Suppressor macrophage treated with lipopolysaccharide for 1 hour (primary cell): ENCODE measurements around the gene RCAN1.
A peak's percentile ranks its signal among the peaks of the same experiment; 100 is the strongest.

Experiments used
- DNase-seq, 3 donors: peaks; one replicate each; pipeline ENCODE4 v3.0.0-alpha.2; 2020 to 2022

RCAN1 gene

DNA sequence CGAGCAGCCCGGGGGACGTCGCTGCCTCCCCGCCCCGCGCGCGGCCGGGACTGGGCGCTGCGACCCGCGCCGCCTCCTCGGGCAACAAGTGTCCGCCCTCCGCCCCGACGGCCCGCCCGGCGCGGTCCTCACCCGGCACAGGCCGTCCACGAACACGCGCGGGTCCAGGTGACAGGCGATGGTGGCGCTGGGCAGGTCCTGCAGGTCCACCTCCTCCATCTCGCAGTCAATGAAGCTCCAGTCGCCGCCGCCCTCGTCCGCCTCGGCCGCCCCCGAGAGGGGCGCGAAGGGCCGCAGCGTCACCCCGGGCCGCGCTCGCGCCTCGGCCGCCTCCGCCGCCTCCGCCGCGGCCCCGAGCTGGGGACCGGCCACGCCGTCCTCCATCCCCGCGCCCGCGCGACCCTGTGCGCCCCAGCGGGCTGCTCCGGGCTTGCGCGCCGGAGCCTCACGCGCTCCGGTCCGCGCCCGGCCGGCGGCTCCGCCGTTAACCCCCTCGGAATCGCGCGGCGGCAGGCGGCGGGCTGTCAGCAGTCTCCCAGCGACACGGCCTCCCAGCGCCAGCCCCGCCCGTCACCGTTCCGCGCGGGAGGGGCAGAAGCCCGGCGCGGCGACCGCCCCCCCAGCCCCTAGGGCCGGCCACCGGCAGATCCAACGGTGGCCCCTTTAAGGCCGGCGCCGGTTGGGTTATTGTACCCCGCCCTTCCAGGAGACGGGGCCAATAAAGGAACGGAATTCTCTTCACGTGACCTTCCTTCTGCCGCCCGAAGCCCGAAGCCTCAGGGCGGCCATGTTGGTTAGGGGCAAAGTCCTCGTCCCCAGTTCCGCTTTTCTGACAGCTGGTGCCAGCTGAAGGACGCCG lies at the start of gene RCAN1:
TSS of gene RCAN1 (minus strand) at position 486 of the 859 bp plus-strand sequence. CDS start at position 384, 102 bp downstream.
- peak; percentile 96 to 97 (median 96) for DNase-seq

DNA sequence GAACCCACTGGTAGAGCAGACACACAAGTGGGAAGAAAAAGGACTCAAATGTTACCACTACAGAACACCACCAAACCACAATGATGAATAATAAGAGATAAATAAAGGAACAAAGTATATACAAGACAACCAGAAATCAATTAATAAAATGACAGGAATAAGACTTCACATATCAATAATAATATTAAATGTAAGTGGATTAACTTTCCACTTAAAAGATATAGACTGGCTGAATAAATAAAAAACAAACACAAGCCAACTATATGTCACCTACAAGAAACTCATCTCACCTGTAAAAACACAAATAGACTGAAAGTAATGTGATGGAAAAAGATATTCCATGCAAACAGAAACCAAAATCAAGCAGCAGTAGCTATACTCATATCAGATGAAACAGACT lies 46.9 kb upstream of the RCAN1 start:
- DNase-seq: no peak

DNA sequence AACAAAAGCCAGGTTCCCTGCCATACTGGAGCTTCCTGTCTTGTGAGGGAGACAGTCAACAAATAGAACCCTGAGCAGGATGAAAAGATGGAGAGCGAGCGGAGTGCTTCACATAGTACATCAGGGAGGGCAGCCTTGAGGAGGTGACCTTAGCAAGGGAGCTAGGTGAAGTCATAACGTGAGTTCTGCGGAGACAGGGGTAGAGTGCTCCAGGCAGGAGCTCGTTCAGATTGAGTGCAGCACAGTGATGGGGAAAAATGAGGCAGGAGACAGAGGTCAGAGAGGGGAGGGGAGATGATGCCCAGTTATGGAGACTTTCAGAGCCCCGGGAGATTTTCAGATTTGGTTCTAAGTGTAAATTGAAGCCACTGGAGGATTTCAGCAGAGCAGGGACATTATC lies 38.6 kb upstream of the RCAN1 start:
- DNase-seq: no peak

DNA sequence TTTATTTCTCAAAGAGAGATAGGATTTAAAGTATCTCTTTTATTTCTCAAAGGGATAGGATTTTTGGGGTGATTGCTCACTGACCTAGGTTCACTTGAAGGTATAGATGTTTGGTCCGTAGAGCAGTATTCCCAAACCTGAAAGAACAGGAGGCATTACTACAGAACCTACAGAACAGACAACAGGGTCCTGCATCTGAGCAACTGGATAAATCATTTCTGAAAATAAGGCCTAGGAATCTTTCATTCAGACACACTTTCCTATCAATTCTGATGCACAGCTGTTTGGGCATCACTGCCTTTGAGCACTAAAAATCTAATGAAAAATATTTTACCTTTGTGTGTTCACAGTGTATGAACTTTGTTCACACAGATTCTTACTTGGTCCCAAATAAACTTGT lies 36.7 kb upstream of the RCAN1 start:
- DNase-seq: no peak

DNA sequence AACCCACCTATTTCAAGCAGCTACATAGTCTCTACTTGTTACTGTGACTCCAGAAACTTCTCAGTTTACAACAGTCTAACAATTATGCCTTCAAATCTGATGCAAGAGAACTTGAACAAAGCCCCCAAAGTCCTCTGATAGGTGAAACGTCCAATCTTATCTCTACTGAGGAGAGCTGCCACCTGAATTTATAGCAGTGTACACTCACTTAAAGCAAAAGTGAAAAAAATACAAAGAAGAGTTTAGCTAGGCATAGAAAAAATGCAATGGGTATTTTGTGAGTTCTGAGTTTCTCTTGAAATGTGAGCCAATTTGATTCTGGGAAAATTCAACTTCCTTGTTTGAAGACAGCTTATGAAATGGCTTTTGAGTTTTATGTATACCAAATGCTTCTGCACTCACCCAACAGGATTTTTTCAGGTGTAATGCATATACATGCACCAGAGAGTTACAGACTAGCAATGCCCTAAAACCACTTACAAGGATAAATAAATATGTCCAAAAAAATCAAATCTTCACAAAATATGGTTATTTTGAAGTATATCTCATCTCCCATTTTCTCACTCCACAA lies 36.0 kb upstream of the RCAN1 start:
- DNase-seq: no peak

DNA sequence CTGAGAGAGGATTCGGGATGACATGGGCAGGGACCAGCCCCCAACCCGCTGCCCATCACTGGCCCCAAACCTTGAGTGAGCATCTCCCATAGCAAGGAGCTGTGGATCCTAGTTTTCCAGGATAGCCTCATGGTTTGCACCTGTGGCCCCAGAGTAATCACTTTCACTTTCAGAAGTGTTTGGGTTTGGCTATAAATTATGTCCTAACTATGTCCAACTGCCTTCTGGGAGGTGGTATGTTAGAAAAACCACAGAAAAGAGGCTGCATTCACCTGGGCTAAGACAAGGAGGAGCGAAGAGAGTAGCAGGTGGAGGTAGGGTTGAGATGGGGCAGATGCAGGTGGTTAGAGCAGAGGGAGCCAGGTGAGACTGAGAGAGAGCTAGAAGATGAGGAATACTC lies 34.5 kb upstream of the RCAN1 start:
- no peak for DNase-seq

DNA sequence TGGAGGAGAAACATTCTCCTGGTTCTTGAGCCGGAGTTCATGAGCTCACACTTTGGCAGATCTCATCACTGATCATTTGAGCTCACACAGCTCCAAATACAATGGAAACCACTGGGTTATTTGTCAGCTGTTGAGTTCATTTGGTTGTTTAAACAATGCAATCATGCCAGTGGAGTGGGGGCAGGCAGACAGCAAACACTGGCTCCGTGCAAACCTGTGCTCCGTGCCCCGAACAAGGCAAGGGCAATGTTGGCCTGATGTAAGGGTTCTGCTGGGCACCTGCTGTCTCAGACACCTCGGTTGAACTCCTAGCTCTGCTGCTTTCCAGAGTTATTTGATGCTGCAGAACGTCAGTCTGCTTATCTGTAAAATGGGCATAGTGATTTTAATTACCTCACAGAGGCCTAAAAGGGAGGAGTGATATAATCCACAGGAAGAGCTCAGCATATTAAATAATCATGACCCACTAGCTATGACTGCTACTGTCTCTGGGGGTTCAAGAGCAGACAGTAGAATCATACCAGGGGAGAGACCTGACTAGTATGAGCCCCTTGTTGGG lies 33.9 kb upstream of the RCAN1 start:
- DNase-seq: no peak

DNA sequence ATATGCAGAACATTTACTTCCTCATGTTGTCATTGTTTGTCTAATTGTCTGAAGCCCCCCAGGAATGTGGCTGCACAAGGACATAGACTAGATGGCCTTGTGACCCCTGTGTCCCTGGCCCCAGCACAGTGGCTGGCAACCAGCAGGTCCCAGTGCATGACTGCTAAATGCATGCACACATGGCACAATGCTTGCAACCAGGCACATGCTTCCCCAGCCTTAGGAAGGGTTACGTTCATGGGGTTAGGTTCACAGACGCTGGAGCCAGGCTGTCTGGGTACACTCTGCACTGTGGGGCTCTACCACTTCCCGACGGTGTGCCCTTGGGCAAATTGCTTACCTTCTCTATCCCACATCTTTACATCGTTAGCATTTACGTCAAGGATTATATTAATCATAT lies 32.6 kb upstream of the RCAN1 start:
- DNase-seq: no peak

DNA sequence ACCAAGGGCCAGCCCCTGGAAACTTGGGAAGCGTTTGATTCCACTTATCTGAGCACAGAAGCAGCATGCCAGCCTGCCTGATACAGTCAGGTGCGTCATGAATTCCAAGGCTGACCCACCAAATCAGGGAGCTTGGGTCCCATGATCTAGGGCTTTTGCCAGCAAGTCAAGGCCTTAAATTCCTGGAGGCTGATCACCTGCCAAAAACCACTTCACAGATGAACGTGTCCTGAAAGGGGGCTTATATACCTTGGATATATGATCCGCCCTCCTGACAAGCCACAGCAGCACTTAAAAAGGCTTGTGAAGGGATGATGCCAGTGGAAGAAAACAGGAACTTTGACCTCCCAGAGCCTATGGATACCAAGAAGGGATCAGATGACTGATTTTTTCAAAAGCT lies 29.9 kb upstream of the RCAN1 start:
- DNase-seq: no peak

DNA sequence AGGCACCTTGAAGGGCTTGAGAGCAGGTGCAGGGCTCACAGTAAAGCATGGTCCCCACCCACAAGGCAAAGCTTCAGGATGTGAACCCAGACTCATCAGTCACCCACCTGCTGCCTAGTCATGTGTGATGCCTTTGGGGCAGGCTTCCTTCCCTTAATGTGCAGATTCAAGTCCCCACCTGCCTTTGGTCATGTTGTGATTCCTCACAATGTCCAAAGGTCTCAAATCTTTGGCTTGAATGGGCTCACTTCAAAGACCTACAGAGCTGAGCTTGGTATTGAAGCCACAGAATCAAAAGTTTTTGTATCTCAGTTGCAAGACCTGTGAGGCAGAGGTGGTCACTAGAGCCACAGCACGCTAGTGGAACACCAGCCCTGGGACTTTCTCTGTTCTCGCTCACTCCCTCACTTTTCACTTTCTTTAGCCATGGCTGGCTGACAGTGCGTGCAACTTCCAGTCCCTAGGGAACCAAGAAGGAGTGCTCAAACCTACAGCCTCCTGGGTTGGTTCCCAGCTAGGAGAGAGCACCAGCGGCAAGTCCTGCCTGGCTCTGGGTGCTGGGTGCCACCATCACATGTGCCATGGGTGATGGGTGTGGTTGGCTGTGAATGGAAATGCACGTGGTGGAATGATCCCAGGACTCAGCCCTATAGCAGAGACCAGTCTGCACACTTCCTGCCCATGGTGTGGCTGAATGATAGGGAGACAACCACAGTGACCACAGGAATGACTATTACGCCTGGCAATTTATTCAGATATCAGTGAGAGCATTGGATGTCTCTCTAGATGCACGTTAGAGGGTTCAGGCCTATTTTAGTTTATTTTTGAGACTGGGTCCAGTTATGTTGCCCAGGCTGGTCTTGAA lies 27.5 kb upstream of the RCAN1 start:
- no peak for DNase-seq

DNA sequence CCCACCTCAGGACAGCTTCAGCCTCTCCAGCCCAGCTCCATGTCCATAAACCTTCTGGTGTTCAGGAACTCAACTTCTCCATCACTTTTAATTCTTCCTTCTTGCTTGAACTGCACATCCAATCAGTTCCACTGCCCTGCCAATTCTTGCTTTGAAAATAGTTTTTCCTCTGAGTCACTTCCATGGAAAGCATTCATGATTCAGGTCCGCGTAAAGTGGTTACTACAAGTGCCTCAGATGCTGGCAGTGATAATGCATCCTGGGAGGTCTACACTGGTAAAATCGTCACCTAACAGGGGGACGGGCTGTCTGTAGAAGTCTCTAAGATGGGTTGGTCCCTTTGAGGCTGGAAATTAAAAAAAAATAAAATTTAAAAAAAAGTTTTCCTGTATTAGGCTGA lies 25.9 kb upstream of the RCAN1 start:
- DNase-seq: peak in 1 of 3 donors; percentile 22

DNA sequence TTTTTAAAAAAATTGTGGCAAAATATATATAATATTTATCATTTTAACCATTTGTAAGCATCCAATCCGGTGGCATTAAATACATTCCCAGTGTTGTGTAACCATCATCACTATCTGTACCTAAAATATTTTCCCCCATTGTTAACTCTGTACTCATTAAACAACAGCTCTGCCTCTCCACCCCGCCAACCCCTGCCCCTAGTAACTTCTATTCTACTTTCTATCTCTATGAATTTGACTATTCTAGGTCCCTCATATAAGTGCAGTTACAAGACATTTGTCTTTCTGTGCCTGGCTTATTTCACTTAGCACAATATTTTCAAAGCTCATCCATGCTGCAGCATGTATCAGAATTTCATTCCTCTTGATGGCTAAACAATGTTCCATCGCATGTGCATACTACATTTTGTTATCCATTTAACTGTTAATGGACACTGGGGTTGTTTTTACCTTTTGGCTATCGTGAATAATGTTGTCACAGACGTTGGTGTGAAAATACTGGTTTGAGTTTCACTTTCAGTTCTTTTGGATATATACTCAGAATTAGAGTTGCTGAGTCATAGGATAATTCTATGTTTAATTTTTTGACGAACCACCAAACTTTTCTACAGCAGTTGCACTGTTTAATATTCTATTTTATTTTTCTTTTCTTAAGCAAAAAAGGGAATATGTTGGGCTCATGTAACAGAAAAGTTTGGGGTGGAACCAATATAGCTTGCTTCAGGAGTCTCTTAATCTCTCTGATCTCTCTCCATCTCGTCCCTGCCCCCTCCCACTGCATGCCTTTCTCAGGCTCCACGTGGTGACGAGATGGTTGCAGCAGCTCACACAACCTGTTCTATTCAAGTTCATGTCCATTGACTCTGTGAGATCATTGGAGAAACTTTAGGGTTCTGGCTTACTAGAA lies 25.2 kb upstream of the RCAN1 start:
- peak in 2 of 3 donors; percentile 45 to 60 for DNase-seq

DNA sequence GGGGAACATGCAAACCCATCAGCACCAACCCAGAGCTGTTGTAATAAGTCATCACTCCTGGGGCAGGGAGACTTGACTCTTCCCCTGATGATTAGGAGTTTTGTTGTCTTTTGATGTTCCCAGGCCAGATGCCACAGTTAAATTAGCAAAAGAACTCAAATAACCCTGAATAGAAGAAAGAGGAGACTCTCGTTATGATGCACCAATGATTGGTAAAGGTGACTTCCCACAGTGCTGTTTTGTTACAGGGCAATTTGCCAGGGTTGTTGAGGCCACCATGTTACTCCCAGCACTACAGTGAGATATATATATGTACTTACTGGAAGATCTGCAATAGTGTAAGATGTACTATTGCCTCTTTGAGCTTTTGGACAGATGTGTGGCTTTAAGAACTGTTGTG lies 24.3 kb upstream of the RCAN1 start:
- DNase-seq: no peak

DNA sequence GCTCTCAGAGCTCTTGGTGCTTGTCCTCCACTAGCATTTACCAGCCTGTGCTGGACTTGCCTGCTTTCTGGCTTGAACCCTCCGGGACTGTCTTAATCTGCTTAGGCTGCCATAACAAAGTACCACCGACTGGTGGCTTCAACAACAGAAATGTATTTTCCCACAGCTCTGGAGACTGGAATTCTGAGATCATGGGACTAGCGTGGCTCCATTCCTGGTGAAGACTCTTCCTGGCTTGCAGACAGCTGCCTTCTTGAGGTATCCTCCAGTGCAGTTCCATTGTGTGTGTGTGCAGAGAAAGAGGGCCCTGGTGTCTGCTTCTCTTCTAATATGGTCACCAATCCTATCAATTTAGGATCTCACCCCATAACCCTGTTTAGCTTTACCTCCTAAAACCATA lies 22.0 kb upstream of the RCAN1 start:
- DNase-seq: no peak

DNA sequence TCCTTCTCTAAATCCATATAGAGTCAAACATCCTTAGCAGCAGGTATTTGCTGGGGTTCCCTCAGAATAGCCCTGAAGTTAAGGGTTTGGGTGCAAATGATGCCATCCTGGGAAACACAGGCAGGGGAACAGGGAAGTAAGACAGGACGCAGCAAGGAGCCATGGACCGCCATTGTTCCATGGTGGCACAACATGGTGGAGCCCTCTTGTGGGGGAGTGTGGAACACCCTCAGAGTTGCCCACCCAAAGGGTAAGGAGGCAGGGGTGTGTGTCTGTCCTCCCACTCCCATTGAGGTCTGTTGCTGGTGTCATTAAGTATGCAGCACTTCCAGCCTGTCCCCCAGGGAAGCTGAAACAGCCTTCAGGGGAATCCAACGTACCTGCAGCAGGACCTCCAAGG lies 20.4 kb upstream of the RCAN1 start:
- no peak for DNase-seq

DNA sequence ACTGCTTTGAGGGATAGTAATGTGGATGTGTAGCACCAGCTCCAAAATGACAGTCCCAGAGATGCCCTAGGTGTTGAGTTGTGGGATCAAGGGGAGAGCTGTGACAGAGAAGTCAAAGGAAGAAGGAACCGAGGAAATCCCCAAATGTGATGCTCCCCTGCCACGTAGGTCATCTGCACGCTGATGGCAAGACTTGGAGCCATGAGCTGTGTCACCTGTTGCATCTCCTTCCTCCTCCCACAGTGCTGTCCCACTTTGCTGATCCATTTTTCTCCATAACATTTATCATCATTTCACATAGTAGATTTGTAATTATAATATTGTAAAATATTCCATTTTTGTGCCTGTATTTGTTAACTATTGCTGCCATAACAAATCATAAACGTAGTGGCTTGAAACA lies 17.6 kb upstream of the RCAN1 start:
- no peak for DNase-seq

DNA sequence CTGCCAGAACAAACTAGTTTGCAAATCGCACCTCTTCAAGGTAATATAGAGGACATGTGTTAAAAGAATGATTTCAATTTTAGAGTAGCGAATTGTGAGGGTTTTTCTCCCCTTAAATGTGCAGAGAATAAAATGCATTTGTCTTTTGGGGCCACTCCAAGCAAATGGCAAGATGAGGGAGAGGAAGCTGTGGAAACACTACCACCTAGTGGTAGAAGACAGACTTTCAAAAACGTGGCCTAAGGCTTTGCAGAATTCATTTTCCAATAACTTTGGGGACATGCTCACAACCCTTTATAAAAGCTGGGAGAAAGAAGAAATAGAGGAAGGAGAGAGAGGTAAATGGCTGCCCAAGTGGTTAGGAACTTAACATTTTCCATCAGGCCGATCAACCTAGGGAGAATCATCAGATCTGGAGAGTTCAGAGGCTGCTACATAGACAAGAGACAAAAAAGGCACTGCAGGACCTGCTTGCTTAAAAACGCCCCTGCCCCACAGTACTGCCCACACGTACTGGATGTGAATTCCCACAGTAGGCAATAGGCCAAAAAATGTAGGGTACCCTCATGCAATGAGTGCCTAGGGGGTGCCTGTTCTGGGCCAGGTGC lies 15.7 kb upstream of the RCAN1 start:
- DNase-seq: peak; percentile 59 to 79 (median 70)

DNA sequence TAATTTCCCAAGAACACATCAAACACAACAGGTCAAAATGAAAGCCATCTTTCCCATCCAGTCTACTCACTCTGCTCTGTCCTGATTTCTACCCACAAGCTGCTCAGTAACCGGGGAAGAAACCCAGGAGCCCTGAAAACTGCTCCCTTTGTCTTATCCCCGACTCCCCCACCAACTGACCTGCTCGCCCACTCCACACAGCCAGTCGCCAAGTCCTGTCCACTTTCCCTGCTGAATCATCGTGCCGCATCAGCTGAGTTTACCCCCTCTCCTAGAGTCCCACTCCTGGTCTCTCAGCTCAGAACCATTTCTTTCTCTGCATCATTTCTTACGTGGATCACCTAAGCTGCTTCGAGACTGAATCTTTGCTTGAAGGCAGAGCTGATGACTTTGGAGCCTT lies 11.2 kb upstream of the RCAN1 start:
- no peak for DNase-seq

DNA sequence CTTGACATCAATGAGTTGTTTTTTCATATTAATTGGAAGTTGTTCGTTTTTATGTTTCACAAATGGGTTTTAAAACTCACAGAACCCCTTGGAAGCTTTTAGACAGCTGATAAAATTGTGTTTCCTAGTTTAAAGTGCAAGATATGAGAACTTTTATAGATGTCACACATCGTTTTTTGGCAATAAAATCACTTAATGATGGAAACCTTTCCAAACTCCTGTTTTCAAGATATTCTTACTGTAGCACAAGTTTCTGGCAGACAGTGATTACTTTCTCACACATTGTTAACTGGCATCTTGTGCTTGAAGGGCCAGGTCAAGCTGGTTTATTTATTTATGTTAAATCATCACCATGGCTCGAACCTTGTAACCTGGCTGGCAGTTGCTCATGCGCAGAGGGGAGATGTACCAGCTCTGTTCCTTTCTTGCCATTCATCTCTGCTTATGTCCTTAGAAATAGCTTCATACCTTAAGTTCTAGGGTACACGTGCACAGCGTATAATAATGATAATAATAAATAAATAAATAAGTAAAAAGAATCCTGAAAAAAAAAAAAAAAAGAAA lies 10.2 kb upstream of the RCAN1 start:
- no peak for DNase-seq

DNA sequence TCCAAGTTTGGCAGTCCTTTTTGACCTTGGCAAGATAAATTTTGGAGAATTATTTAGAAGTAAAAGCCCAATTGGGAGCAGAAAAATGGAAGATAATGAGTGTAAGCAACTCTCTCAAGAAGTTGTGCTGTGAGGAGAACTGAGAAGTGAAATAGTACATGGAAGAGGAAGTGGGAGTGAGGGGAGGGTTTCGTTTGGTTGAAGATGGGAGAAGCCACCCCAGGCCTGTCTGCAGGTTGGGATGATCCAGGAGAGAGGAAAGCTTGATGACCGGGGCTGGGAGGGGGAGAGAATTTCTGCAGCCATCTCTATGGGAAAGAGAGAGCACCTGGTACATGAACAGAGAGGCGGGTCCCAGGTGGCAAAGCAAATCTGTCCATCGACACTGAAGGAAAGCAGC lies 8.6 kb upstream of the RCAN1 start:
- DNase-seq: peak; percentile 25 to 36 (median 26)
